ENCODE data around the gene SCNN1A. TPM values are rescaled to one million over a fixed set of nuclear protein-coding genes. Genes with fewer than 3 reads are reported as not detected.

The SCNN1A gene
- total RNA-seq, 1 experiment from 2014 or later = 136 TPM

DNA sequence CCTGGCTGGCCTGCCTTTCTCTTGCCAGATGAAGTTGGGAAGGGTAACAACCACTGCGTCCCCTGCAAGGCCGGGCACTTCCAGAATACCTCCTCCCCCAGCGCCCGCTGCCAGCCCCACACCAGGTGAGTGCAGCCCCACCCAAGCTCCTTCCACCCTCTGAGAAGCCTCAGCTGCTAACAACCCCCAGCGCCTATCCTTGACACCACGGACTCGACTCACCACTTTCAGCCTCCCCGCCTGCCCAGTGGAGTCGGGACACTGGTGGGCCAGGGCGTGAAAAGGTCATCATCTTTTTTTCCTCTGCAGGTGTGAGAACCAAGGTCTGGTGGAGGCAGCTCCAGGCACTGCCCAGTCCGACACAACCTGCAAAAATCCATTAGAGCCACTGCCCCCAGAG, 10.7 kb upstream of the SCNN1A start:
- peaks cover 67% of the 10 kb centered on the region for H3K36me3 Mint-ChIP-seq (ENCODE audit: insufficient read depth, unreplicated experiment)
- intact Hi-C loops (cut with micrococcal nuclease) = no loop called here
- peaks cover 33% of the 10 kb centered on the region for H3K4me1 Mint-ChIP-seq (ENCODE audit: insufficient read depth, unreplicated experiment)
- H3K27me3 Mint-ChIP-seq (ENCODE audit: insufficient read depth, unreplicated experiment) = no peaks in the 10 kb centered on the region
- DNase-seq (ENCODE audit: unreplicated experiment) = no peak
- no peak overlapping the region for H3K27ac Mint-ChIP-seq (ENCODE audit: low read depth, unreplicated experiment)
- H3K9me3 Mint-ChIP-seq (ENCODE audit: unreplicated experiment) = no peaks in the 10 kb centered on the region
- peak overlapping the region; percentile 94 for H3K4me3 Mint-ChIP-seq (ENCODE audit: unreplicated experiment)
- ChIA-PET POLR2A (interaction anchor here (1.5 to 6.7 kb wide), 3 partner anchors 13 to 171 kb away, joined by 3 to 120 read pairs (median 14); partner anchors contain the start of gene SCNN1A), CTCF (interaction anchor here (0.8 to 4.2 kb wide), 4 partner anchors 13 to 63 kb away, joined by 3 to 23 read pairs (median 4); partner anchors contain the start of gene SCNN1A)
- no TSS peak for BruUV-seq (replicated peaks)
- TF ChIP-seq, protein P1, sequence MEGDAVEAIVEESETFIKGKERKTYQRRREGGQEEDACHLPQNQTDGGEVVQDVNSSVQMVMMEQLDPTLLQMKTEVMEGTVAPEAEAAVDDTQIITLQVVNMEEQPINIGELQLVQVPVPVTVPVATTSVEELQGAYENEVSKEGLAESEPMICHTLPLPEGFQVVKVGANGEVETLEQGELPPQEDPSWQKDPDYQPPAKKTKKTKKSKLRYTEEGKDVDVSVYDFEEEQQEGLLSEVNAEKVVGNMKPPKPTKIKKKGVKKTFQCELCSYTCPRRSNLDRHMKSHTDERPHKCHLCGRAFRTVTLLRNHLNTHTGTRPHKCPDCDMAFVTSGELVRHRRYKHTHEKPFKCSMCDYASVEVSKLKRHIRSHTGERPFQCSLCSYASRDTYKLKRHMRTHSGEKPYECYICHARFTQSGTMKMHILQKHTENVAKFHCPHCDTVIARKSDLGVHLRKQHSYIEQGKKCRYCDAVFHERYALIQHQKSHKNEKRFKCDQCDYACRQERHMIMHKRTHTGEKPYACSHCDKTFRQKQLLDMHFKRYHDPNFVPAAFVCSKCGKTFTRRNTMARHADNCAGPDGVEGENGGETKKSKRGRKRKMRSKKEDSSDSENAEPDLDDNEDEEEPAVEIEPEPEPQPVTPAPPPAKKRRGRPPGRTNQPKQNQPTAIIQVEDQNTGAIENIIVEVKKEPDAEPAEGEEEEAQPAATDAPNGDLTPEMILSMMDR (IDR thresholded peaks at IDR 0.05; ENCODE audit: unreplicated experiment) = no peak

DNA sequence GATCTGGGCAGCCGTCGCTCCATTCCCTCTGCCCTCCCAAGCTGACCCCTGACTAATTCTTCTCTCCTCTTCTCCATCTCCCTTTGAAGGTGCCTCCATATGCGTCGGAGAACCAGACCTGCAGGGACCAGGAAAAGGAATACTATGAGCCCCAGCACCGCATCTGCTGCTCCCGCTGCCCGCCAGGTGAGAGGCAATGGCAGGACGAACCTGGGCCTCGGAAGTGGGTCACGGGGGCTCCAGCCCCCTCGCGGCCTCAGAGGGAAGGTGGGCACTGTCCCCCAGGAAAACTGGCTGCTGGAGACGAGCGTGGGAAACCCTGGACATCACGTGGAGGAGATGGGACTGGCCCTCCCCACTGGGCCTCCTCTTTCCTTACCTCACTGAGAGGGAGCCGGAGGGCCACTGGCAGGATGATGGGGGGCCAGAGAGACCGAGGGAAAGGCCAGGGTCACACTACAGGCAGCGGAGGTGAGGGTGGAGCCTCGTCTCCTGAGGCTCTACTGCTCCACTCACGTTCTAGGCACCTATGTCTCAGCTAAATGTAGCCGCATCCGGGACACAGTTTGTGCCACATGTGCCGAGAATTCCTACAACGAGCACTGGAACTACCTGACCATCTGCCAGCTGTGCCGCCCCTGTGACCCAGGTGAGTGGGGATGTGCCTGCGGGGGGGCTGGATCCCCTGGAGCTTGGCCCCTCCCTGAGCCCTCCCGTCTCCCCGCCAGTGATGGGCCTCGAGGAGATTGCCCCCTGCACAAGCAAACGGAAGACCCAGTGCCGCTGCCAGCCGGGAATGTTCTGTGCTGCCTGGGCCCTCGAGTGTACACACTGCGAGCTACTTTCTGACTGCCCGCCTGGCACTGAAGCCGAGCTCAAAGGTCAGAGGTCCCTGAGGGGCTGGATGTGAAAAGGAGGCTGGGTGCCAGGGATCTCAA, 9.4 kb upstream of the SCNN1A start:
- TSS peak; percentile 28 for BruUV-seq (replicated peaks)
- Mint-ChIP-seq H3K27ac (ENCODE audit: low read depth, unreplicated experiment) (peak overlapping the region; percentile 96), H3K9me3 (ENCODE audit: unreplicated experiment) (no peaks in the 10 kb centered on the region), H3K4me1 (ENCODE audit: insufficient read depth, unreplicated experiment) (peaks cover 38% of the 10 kb centered on the region), H3K36me3 (ENCODE audit: insufficient read depth, unreplicated experiment) (peaks cover 60% of the 10 kb centered on the region), H3K4me3 (ENCODE audit: unreplicated experiment) (peak overlapping the region; percentile 94), H3K27me3 (ENCODE audit: insufficient read depth, unreplicated experiment) (no peaks in the 10 kb centered on the region)
- intact Hi-C loops (cut with micrococcal nuclease) = loop anchor here (1.0 to 2.0 kb wide), 3 partner anchors 50 to 81 kb away; no protein-coding TSS in a partner anchor
- TF ChIP-seq, protein P1 (IDR thresholded peaks at IDR 0.05; ENCODE audit: unreplicated experiment) = no peak
- peak; percentile 32 for DNase-seq (ENCODE audit: unreplicated experiment)
- ChIA-PET CTCF (interaction anchor here (0.6 to 4.2 kb wide), 6 partner anchors 11 to 377 kb away, joined by 3 to 23 read pairs (median 4); partner anchors contain the start of gene SCNN1A), POLR2A (interaction anchor here (0.7 to 16.5 kb wide), 21 partner anchors 8 to 266 kb away, joined by 3 to 739 read pairs (median 5); partner anchors contain the start of genes GAPDH, NOP2, SCNN1A and TAPBPL)

DNA sequence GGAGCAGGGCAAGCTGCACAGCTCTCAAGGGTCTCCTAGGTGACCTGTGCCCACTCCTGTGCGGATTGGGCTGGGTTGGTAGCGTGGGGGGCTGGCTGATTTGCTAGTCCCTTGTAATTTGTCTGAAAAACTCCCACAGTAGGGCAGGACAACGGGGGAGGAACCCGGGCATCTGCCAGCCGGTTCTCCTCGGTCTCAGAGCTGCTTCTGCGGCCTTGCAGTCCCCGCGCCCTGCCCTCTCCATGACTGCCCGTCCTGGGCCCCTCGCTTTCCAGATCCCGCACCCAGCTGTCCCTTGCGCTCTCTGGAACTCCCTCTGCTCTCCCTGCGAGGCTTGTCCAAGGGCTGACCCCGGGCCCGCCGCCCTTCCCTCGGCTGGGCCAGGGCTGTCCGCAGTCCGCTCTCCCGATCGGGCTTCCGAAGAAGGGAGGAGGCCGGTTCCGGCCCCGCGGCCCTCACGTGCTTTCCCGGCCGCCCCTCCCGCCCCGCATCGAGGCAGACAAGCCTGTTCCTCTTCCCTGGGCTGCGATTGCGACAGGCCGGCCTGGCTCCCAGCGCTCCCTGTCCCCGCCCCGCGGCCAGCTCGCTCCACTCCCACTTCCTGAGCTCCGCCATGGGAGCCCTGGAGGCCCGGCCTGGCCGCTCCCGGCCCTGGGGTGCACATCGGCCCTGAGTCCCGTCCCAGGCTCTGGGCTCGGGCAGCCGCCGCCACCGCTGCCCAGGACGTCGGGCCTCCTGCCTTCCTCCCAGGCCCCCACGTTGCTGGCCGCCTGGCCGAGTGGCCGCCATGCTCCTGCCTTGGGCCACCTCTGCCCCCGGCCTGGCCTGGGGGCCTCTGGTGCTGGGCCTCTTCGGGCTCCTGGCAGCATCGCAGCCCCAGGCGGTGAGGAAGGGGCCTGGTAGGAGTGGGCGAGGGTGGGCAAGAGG, 8.5 kb upstream of the SCNN1A start, which contains the start of gene LTBR:
LTBR (plus strand) TSS at position 591 of the 927 bp plus-strand sequence; CDS start at position 788, 197 bp downstream.
- no peaks in the 10 kb centered on the region for H3K9me3 Mint-ChIP-seq (ENCODE audit: unreplicated experiment)
- peaks cover 35% of the 10 kb centered on the region for H3K4me1 Mint-ChIP-seq (ENCODE audit: insufficient read depth, unreplicated experiment)
- BruUV-seq (replicated peaks) = TSS peak; percentile 61
- intact Hi-C loops (cut with micrococcal nuclease) = loop anchor here (1.0 to 2.0 kb wide), 3 partner anchors 49 to 81 kb away; no protein-coding TSS in a partner anchor
- peak; percentile 96 for DNase-seq (ENCODE audit: unreplicated experiment)
- CTCF ChIA-PET = interaction anchor here (0.6 to 4.2 kb wide), 6 partner anchors 10 to 152 kb away, joined by 3 to 23 read pairs (median 4); partner anchors contain the start of gene SCNN1A
- no peaks in the 10 kb centered on the region for H3K27me3 Mint-ChIP-seq (ENCODE audit: insufficient read depth, unreplicated experiment)
- H3K27ac Mint-ChIP-seq (ENCODE audit: low read depth, unreplicated experiment) = peak within 1 kb of the TSS; percentile 96
- TF ChIP-seq, protein P1 (IDR thresholded peaks at IDR 0.05; ENCODE audit: unreplicated experiment) = no peak
- H3K4me3 Mint-ChIP-seq (ENCODE audit: unreplicated experiment) = peak within 1 kb of the TSS; percentile 94
- peaks cover 53% of the 10 kb centered on the region for H3K36me3 Mint-ChIP-seq (ENCODE audit: insufficient read depth, unreplicated experiment)
- POLR2A ChIA-PET = interaction anchor here (0.6 to 16.5 kb wide), 24 partner anchors 9 to 202 kb away, joined by 3 to 739 read pairs (median 4); partner anchors contain the start of genes GAPDH, NOP2, SCNN1A and TAPBPL

All from MCF 10A (cell line).